T-helper 17 cell (primary cell): ENCODE data around the gene C10orf105. TPM values are rescaled to one million over a fixed set of nuclear protein-coding genes. Genes with fewer than 3 reads are reported as not detected.
A peak's percentile ranks its signal among the peaks of the same experiment; 100 is the strongest.

ENCODE experiments used
- ATAC-seq: fragments of 150-1000 bp; cut with Tn5 transposase; 2 replicates; pipeline ENCODE4 v1.10.0; 2021; ENCODE audit warnings: mild to moderate bottlenecking, moderate library complexity
- DNase-seq, 3 donors: peaks; one replicate each; pipeline versions ENCODE4 v3.0.0 to v3.0.0-alpha.2; 2020 to 2021
- H3K9me3 ChIP-seq: one replicate; pipeline ENCODE4 v1.7.0; 2013; ENCODE audit warnings: low read length, mild to moderate bottlenecking; ENCODE audit not compliant: control insufficient read depth, poor library complexity, severe bottlenecking
- H3K27ac Mint-ChIP-seq: one replicate; pipeline ENCODE4 v1.8.0; 2022; ENCODE audit warnings: mild to moderate bottlenecking, moderate library complexity, mixed read lengths
- H3K27me3 Mint-ChIP-seq: one replicate; pipeline ENCODE4 v1.8.0; 2022; ENCODE audit warnings: mixed read lengths
- H3K36me3 Mint-ChIP-seq: one replicate; pipeline ENCODE4 v1.8.0; 2022; ENCODE audit warnings: low read depth, mixed read lengths
- H3K4me1 Mint-ChIP-seq: one replicate; pipeline ENCODE4 v1.8.0; 2022; ENCODE audit warnings: mild to moderate bottlenecking, mixed read lengths
- H3K4me3 Mint-ChIP-seq: one replicate; pipeline ENCODE4 v1.8.0; 2022; ENCODE audit warnings: mild to moderate bottlenecking, moderate library complexity, mixed read lengths
- total RNA-seq, 4 donors: library from RNA in 2 of 4; stranded (reverse) in 2 of 4; gene quantifications; one replicate each; pipeline ENCODE4 v1.2.3 and lab custom pipeline; 2022 to 2026

C10orf105 gene
- total RNA-seq, 2 donors from 2014 or later = 0.31 to 0.37 TPM

DNA sequence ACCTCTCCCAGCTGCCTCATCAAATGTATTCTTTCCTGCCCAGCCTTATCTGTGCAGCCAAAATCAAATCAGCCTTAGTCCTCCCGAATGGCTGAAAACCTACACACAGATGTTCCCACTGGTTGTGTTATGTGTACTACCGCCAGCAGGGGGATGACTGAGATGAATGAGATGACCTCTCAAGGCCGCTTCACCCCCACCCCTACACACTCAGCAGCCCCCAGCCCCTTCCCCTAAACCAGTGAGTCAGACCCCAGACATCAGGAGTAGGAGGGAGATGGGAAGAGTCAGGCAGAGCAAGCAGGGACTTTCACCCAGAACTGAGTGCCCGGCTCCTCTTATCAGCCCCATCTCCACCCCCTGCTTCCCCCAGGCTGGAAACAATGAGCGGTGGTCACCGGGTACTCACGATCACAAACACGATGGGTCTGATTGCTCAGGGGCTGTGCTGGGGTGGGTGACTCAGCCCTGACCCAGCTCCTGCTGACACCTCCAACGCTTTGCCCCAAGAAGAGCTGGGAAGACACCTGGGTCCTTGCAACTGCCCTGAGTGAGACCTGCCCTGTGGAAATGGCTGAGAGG is 6.5 kb upstream of the C10orf105 start:
- H3K4me3 Mint-ChIP-seq = peak overlapping the region; percentile 79
- peak in 1 of 3 donors; percentile 46 for DNase-seq

DNA sequence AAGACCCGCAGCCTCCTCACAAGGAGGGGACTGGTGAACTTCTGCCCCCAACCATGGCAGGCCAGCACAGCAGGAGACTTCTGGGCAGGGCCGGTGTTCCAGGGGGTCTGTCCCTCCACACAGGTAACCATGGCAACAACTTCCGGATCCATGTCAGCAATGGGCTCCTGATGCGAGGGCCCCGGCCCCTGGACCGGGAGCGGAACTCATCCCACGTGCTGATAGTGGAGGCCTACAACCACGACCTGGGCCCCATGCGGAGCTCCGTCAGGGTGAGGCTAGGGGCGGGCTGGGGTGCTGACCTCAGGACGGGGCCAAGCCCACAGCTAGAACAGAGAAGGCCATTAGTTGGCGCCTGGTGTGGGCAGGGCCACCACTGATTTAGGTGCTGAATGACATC is 5.7 kb upstream of the C10orf105 start:
- Mint-ChIP-seq H3K4me3 (peak overlapping the region; percentile 79), H3K27ac (peak overlapping the region; percentile 94), H3K27me3 (no peaks in the 10 kb centered on the region), H3K36me3 (peaks cover 2% of the 10 kb centered on the region), H3K4me1 (peaks cover 59% of the 10 kb centered on the region)
- no peak for DNase-seq
- H3K9me3 ChIP-seq = no peaks in the 10 kb centered on the region
- ATAC-seq = no peak

More for the DNA sequence above, 6.5 kb upstream of the C10orf105 start:
- no peak for ATAC-seq
- no peaks in the 10 kb centered on the region for H3K27me3 Mint-ChIP-seq
- H3K4me1 Mint-ChIP-seq = peaks cover 57% of the 10 kb centered on the region
- H3K36me3 Mint-ChIP-seq = peaks cover 2% of the 10 kb centered on the region
- no peaks in the 10 kb centered on the region for H3K9me3 ChIP-seq
- peak overlapping the region; percentile 94 for H3K27ac Mint-ChIP-seq

GRCh38 chr10:71724539-71724938 is 5.0 kb upstream of the C10orf105 start:
- Mint-ChIP-seq H3K4me3 (no peak overlapping the region), H3K4me1 (peaks cover 59% of the 10 kb centered on the region), H3K27me3 (no peaks in the 10 kb centered on the region)

GRCh38 chr10:71723311-71723710 is 3.7 kb upstream of the C10orf105 start:
- Mint-ChIP-seq H3K36me3 (peaks cover 2% of the 10 kb centered on the region), H3K27ac (peak overlapping the region; percentile 34), H3K4me3 (no peak overlapping the region), H3K4me1 (peaks cover 50% of the 10 kb centered on the region), H3K27me3 (no peaks in the 10 kb centered on the region)
- H3K9me3 ChIP-seq = no peaks in the 10 kb centered on the region
- ATAC-seq = no peak
- no peak for DNase-seq

More at GRCh38 chr10:71724539-71724938, 5.0 kb upstream of the C10orf105 start:
- peak overlapping the region; percentile 94 for H3K27ac Mint-ChIP-seq
- ATAC-seq = no peak
- no peak for DNase-seq
- peaks cover 2% of the 10 kb centered on the region for H3K36me3 Mint-ChIP-seq
- H3K9me3 ChIP-seq = no peaks in the 10 kb centered on the region

- no peak overlapping the region for H3K4me3 Mint-ChIP-seq
- peaks cover 49% of the 10 kb centered on the region for H3K4me1 Mint-ChIP-seq
- H3K9me3 ChIP-seq = no peaks in the 10 kb centered on the region
- DNase-seq (no peak), ATAC-seq (no peak)
- peaks cover 2% of the 10 kb centered on the region for H3K36me3 Mint-ChIP-seq
- peak overlapping the region; percentile 34 for H3K27ac Mint-ChIP-seq
- H3K27me3 Mint-ChIP-seq = no peaks in the 10 kb centered on the region
These were observed 3.3 kb upstream of the C10orf105 start for GRCh38 chr10:71722849-71723248.

DNA sequence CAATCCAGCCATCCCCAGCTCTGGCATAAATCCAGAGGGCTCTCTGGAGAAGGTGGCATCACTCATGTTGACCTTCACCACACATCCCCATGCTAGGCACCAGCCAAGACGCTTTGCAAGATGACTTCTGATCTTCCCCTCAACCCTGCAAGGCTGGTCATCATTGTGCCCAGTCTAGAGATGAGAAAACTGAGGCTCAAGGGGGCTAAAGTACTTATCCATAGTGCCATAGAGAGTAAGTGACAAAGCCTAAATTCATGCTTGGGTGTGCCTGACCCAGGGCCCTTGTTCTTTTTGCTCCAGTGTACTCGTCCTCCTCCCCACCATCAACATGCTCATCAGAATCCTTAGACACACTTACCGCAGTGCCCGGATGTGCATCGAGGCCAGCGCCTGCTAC is 1.7 kb upstream of the C10orf105 start:
- no peak for ATAC-seq
- peaks cover 2% of the 10 kb centered on the region for H3K36me3 Mint-ChIP-seq
- H3K27me3 Mint-ChIP-seq = no peaks in the 10 kb centered on the region
- H3K9me3 ChIP-seq = no peaks in the 10 kb centered on the region
- H3K4me1 Mint-ChIP-seq = peaks cover 39% of the 10 kb centered on the region
- DNase-seq = no peak
- no peak overlapping the region for H3K4me3 Mint-ChIP-seq
- H3K27ac Mint-ChIP-seq = no peak overlapping the region

DNA sequence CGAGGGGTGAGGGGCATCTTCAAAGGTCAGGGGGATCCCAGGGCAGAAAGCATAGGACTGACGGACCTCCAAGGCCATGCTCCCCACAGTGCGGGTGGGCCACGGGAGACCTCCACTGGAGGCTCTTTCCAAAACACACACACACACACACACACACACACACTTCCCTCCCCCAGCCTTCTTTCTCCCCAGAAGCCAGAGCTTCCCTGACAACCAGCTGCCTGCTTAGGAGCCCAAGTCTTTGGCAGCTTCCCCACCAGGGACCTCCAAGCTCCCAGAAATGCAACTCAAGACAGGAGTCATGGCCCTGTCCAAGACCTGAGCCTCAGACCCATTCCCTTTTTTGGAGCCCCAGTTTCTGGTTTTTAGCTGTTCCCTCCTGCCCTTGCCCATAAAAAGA is 710 bp upstream of the C10orf105 start:
- Mint-ChIP-seq H3K27ac (peak overlapping the region; percentile 66), H3K36me3 (peaks cover 2% of the 10 kb centered on the region), H3K4me3 (no peak overlapping the region), H3K27me3 (no peaks in the 10 kb centered on the region), H3K4me1 (peaks cover 39% of the 10 kb centered on the region)
- DNase-seq (no peak), ATAC-seq (no peak)
- H3K9me3 ChIP-seq = no peaks in the 10 kb centered on the region

DNA sequence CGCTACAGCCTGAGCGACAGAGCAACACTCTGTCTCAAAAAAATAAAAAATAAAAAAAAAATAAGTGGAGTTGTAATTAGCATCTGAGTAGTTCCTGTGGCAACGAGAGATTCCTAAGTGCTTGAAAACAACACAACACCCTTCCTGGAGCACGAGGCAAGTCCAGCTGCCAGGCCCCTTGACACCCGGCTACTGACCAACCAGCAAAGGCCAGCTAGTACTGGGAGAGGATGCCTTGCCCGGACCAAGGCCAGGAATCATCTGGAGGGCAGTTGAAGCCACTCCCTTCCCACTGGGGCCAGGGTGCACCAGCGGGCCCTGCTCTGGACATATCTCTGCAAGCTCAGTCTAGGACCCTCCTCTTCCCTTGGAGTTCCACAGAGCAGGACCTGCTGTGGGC is 536 bp downstream of the C10orf105 start:
- DNase-seq (no peak), ATAC-seq (no peak)
- Mint-ChIP-seq H3K4me1 (peaks cover 44% of the 10 kb centered on the region), H3K36me3 (peaks cover 2% of the 10 kb centered on the region), H3K27me3 (no peaks in the 10 kb centered on the region), H3K27ac (peak overlapping the region; percentile 24), H3K4me3 (no peak overlapping the region)
- no peaks in the 10 kb centered on the region for H3K9me3 ChIP-seq

DNA sequence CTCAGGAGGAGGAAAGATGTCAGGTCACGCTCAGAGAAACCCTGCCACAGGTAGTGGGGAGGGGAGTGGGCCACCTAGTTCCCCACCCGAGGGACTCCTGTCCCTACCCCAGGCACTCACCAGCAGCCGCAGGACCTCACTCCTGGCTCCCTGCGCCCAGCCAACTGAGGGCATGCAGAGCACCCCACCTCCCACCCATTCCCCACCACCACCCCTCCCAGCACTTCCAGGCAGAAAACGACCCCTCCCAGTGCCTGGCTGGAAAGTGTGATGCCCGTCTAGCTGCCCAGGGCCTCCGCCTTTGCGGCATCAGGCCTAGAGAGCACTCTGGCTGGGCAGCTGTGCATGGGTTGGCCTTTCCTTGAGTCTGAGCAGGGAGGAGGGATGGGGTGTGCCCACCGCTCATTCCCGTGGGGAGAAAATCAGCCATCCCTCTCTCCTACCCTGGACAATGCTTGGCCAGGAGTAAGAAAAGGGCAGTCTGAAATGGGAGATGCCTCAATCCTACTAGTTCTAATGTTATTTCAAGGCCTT is 1.3 kb downstream of the C10orf105 start:
- no peak for DNase-seq
- H3K27ac Mint-ChIP-seq = peak overlapping the region; percentile 24
- H3K27me3 Mint-ChIP-seq = no peaks in the 10 kb centered on the region
- no peaks in the 10 kb centered on the region for H3K9me3 ChIP-seq
- H3K36me3 Mint-ChIP-seq = peaks cover 2% of the 10 kb centered on the region
- ATAC-seq = no peak
- H3K4me3 Mint-ChIP-seq = no peak overlapping the region
- H3K4me1 Mint-ChIP-seq = peaks cover 49% of the 10 kb centered on the region

DNA sequence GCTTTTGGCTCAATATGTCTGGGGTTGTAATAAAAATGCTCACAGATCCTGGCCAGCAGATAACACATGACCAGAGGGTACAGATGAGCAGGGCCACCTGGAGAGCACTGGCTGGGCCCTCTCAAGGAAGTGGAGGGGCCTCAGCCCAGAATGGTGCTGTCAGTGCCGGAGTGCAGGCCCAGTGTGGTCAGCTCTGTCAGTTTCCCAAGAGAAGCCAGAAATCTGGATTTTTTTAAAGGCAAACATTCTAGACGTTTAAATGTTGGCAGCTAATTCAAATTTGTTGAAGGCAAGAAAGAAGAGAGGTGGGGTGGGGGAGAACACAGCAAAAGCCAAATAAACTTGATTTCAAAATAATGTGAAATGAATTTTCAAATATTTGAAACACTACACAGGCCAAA is 2.0 kb downstream of the C10orf105 start:
- DNase-seq (no peak), ATAC-seq (no peak)
- peak overlapping the region; percentile 50 for H3K4me3 Mint-ChIP-seq
- no peaks in the 10 kb centered on the region for H3K9me3 ChIP-seq
- H3K27me3 Mint-ChIP-seq = no peaks in the 10 kb centered on the region
- peaks cover 2% of the 10 kb centered on the region for H3K36me3 Mint-ChIP-seq
- peaks cover 51% of the 10 kb centered on the region for H3K4me1 Mint-ChIP-seq
- peak overlapping the region; percentile 24 for H3K27ac Mint-ChIP-seq

GRCh38 chr10:71717056-71717455 is 2.5 kb downstream of the C10orf105 start:
- no peak for ATAC-seq
- peaks cover 2% of the 10 kb centered on the region for H3K36me3 Mint-ChIP-seq
- H3K27me3 Mint-ChIP-seq = no peaks in the 10 kb centered on the region
- no peak overlapping the region for H3K27ac Mint-ChIP-seq
- peaks cover 48% of the 10 kb centered on the region for H3K4me1 Mint-ChIP-seq
- H3K9me3 ChIP-seq = no peaks in the 10 kb centered on the region
- no peak for DNase-seq
- peak overlapping the region; percentile 28 for H3K4me3 Mint-ChIP-seq

DNA sequence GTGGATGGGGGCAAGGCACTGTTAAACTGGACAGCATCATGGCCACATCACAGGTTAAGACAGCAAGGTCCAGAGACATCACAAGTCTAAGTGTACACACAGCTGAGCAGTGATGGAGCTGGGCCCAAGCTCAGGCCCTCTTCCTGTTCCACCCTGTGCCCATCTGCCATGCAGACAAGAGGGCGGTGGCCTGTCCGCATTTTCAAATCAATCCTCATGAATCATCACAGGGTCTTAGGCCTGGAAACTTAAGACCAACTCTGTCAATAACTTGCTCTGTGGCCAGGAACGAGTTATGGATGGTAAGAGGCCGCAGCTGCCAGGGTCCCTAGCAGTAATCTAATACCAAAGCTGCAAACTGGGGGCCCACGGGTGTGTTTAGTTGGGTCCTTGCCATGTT is 3.2 kb downstream of the C10orf105 start:
- Mint-ChIP-seq H3K27ac (peak overlapping the region; percentile 99), H3K4me3 (peak overlapping the region; percentile 91), H3K27me3 (no peaks in the 10 kb centered on the region), H3K36me3 (no peaks in the 10 kb centered on the region), H3K4me1 (peaks cover 49% of the 10 kb centered on the region)
- H3K9me3 ChIP-seq = no peaks in the 10 kb centered on the region
- ATAC-seq (no peak), DNase-seq (no peak)

- Mint-ChIP-seq H3K4me1 (peaks cover 47% of the 10 kb centered on the region), H3K4me3 (peak overlapping the region; percentile 91), H3K27ac (peak overlapping the region; percentile 99), H3K27me3 (no peaks in the 10 kb centered on the region), H3K36me3 (no peaks in the 10 kb centered on the region)
- DNase-seq (no peak), ATAC-seq (no peak)
- H3K9me3 ChIP-seq = no peaks in the 10 kb centered on the region
These were observed 3.7 kb downstream of the C10orf105 start for GRCh38 chr10:71715860-71716259.

DNA sequence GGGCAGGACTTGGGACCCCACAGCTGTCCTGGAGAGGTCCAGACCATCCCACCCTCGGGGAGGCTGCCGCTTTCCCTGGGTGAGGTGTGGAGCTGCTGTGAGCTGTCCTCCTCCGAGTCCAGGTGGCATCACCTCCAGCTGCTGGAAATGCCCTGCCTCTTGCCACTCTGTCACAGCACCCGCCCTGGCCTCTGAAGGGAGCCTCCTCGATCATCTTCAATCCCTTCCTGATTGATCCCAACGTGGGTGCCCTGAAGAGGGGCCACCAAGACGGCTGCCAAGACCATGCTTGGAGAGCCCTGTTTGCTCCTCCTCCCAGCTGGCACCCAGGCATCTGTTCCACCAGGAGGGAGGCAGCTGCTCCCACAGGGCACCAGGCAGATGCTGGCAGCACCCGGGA is 4.6 kb downstream of the C10orf105 start:
- Mint-ChIP-seq H3K27me3 (no peaks in the 10 kb centered on the region), H3K4me3 (peak overlapping the region; percentile 91), H3K36me3 (no peaks in the 10 kb centered on the region), H3K27ac (peak overlapping the region; percentile 99), H3K4me1 (peaks cover 47% of the 10 kb centered on the region)
- DNase-seq (no peak), ATAC-seq (no peak)
- no peaks in the 10 kb centered on the region for H3K9me3 ChIP-seq
